Lower lobe of right lung (tissue), 2 donors: Measurements from ENCODE around the gene RNASE13. TPM values are rescaled to one million over a fixed set of nuclear protein-coding genes. Genes with fewer than 3 reads are reported as not detected.

Source experiments
- ATAC-seq, 2 donors: fragments of 200-7000 bp; cut with Tn5 transposase; one replicate each; pipeline ENCODE4 v1.9.1; 2020 to 2022; ENCODE audit warnings: mild to moderate bottlenecking in 2 of 2, moderate library complexity in 2 of 2
- DNase-seq: peaks from one replicate; pipeline ENCODE4 v3.0.0-alpha.2; 2020
- H3K27ac ChIP-seq: fragments of 200-600 bp; one replicate; pipeline ENCODE4 v1.8.0; 2022
- H3K27me3 ChIP-seq: fragments of 200-600 bp; one replicate; pipeline ENCODE4 v1.8.0; 2022; ENCODE audit warnings: low read depth
- H3K36me3 ChIP-seq: fragments of 200-600 bp; one replicate; pipeline ENCODE4 v1.8.0; 2022; ENCODE audit warnings: mild to moderate bottlenecking
- H3K4me1 ChIP-seq: fragments of 200-600 bp; one replicate; pipeline ENCODE4 v1.8.0; 2022
- H3K4me3 ChIP-seq: fragments of 200-600 bp; one replicate; pipeline ENCODE4 v1.8.0; 2022; ENCODE audit warnings: mild to moderate bottlenecking
- H3K9me3 ChIP-seq: fragments of 200-600 bp; one replicate; pipeline ENCODE4 v1.8.0; 2022
- CTCF ChIP-seq: fragments of 200-600 bp; IDR thresholded peaks from one replicate; pipeline ENCODE4 v1.8.0; 2022; ENCODE audit warnings: antibody characterized with exemption, mild to moderate bottlenecking
- intact Hi-C: fragments of 100-400 bp; cut with DNase I; formaldehyde crosslinking; loops from one replicate; pipeline ENCODE4 v1.11.0; 2022
- total RNA-seq: library from RNA; stranded (reverse); fragmentation: NEBNext Ultra II Directional; extraction: Animal tissue kit (Norgen Biotek cat#: 25700); gene quantifications from one replicate; pipeline ENCODE4 v1.2.1, GENCODE V29; 2021
- donor health status: DM: no; HTN: yes; CAD: no; lungs with severe emphysema.

The RNASE13 gene
- total RNA-seq, 1 donor from 2014 or later, result not detected

GRCh38 chr14:21055432-21056117 lies 21.0 kb upstream of the RNASE13 start:
- no peaks in the 10 kb centered on the region for H3K36me3 ChIP-seq
- intact Hi-C loops, result no loop called here
- TF ChIP-seq CTCF, result no peak
- H3K9me3 ChIP-seq, result no peaks in the 10 kb centered on the region
- H3K27me3 ChIP-seq, result no peaks in the 10 kb centered on the region
- no peak overlapping the region for H3K4me3 ChIP-seq
- no peak overlapping the region for H3K27ac ChIP-seq
- DNase-seq, result no peak
- no peak for ATAC-seq
- peaks cover 7% of the 10 kb centered on the region for H3K4me1 ChIP-seq

GRCh38 chr14:21054768-21055145 lies 20.1 kb upstream of the RNASE13 start:
- Histone ChIP-seq H3K9me3 (no peaks in the 10 kb centered on the region), H3K36me3 (no peaks in the 10 kb centered on the region), H3K27ac (peak overlapping the region; percentile 14), H3K27me3 (no peaks in the 10 kb centered on the region), H3K4me3 (no peak overlapping the region), H3K4me1 (peaks cover 7% of the 10 kb centered on the region)
- intact Hi-C loops, result no loop called here
- ATAC-seq (no peak), DNase-seq (no peak)
- TF ChIP-seq CTCF, result no peak

GRCh38 chr14:21054123-21054767 lies 19.6 kb upstream of the RNASE13 start:
- intact Hi-C loops, result no loop called here
- H3K4me1 ChIP-seq, result peaks cover 7% of the 10 kb centered on the region
- H3K27ac ChIP-seq, result no peak overlapping the region
- TF ChIP-seq CTCF, result no peak
- ATAC-seq (no peak), DNase-seq (no peak)
- H3K9me3 ChIP-seq, result no peaks in the 10 kb centered on the region
- no peaks in the 10 kb centered on the region for H3K36me3 ChIP-seq
- H3K27me3 ChIP-seq, result no peaks in the 10 kb centered on the region
- H3K4me3 ChIP-seq, result no peak overlapping the region

- no peak for TF ChIP-seq CTCF
- H3K27ac ChIP-seq, result no peak overlapping the region
- H3K9me3 ChIP-seq, result no peaks in the 10 kb centered on the region
- intact Hi-C loops, result no loop called here
- H3K27me3 ChIP-seq, result no peaks in the 10 kb centered on the region
- H3K4me1 ChIP-seq, result peaks cover 10% of the 10 kb centered on the region
- ATAC-seq, result no peak
- no peak for DNase-seq
- no peak overlapping the region for H3K4me3 ChIP-seq
- no peaks in the 10 kb centered on the region for H3K36me3 ChIP-seq
Measured at GRCh38 chr14:21053184-21054122, 18.8 kb upstream of the RNASE13 start.

- no peaks in the 10 kb centered on the region for H3K27me3 ChIP-seq
- ATAC-seq (no peak), DNase-seq (no peak)
- no peak for TF ChIP-seq CTCF
- no peak overlapping the region for H3K4me3 ChIP-seq
- peaks cover 12% of the 10 kb centered on the region for H3K4me1 ChIP-seq
- H3K27ac ChIP-seq, result no peak overlapping the region
- H3K9me3 ChIP-seq, result no peaks in the 10 kb centered on the region
- H3K36me3 ChIP-seq, result no peaks in the 10 kb centered on the region
- intact Hi-C loops, result no loop called here
Measured at GRCh38 chr14:21050597-21050996, 16.0 kb upstream of the RNASE13 start.
